Fibroblast of peridontal ligament (primary cell): ENCODE measurements around the gene TMEM26.

Experiments
- DNase-seq: peaks from one replicate; pipeline ENCODE4 v3.0.0-alpha.2; 2010; ENCODE audit errors: extremely low read depth

Gene TMEM26

DNA sequence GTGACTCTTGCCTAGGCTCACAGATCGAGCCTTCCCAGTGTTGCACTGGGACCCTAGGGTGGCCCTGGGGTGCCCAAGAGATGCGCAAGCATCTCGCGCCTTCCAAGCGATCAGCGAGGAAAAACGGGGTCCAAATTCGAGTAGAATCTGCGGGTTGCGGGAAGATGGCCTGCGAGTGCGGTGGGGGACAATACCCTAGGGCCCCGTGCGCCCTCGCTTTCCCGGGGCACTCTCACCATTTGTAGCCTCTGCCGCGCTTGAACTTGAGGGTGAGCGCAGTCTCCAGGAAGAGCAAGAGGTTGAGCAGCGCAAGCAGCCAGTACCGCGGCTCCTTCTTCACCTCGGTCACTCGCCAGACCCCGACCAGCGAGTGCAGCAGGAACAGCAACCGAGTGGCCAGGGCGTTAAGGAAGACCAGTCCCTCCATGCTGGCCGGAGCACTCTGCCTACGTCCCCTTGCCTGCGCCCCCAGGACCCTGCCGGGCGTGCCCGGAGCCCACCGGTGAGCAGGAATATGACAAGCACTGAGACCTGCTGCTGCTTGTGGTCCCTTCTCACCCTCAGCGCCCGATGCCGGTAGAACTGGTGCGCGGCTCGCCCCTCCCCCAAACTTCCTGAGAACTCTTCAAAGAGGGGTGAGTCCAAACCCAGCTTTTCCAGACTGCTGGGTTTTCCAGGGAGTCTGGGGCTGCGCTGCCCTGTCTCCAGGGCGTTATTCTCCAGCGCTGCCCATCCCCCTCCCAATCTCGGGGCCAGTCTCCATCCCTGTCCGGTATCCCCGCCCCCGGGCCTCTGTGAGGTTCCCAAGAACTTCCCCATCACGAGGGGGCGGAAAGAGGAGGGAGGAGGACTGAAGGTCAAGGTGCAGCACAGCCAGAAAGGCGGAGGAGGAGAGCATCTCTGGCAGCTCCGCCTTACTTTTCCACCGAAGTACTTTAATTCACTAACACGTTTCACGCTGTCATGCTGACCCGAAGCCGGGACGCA lies at the start of gene TMEM26:
Gene TMEM26, minus strand, starts transcription at position 727 of the 987 bp plus-strand sequence. Its CDS starts 300 bp downstream, at position 427.
- DNase-seq = peak; percentile 41

DNA sequence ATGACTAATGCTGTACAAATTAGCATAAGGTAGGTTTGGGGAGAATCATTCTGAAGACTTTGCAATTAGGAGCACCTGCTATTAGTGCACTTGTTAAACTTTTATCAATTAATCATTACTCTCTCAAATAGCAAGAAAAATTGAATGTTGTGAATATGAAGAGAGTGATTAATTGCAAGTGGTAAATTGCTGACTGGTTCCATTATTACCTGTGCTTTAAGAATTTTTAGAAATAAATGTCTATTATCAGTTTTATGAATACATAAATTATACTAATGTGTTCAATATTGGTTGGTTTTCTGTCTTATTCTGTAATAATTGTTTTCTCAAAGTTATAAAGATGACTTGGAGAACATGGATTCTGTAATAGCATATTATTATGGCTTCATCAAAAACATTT lies 47.3 kb upstream of the TMEM26 start:
- DNase-seq = no peak

DNA sequence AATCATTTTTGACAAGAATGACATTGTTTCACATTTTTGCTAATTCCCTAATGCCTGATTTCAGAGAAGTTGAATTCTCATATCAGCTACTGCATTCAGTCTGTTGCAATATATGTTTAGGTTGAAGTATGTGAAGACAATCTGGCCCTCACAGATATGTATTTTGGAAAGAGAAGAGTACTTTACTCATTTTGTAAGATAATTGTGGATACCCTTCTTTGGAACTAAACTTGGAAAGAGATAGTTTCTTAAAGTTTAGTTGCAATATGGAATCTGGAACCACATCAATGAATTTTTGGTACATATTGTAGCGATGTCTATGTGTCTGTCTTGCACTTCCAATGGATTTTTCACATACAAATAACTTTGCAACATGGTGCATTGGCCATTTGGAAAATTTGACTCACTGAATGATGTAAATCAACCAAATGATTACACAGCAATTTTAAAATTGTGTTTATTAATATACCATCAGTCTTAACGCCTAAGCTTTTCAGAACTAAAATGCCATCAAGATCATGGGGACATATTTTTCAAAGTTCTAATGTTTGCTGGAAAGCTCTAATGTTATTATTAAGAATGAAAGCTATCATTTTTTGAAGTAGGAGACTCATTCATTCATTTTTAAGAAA lies 39.3 kb upstream of the TMEM26 start:
- DNase-seq = no peak

DNA sequence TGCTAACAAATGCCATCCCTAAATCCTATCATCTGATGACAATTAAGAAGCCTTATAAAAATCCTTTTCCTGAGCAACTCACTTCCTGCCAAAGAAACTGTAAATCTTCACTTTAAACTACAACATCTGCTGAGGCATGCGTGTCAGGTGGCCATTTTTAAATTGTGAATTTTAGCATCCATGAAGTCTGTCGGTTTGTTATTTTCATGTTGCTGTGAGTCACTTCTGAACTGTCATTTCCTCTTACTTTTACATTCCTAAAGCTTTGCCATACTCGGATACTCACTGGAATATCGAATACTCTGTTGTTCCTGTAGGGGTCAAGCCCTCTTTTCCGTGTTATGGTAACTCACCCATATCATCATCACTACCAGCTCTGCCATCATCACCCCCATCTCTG lies 34.3 kb upstream of the TMEM26 start:
- DNase-seq = peak; percentile 25

DNA sequence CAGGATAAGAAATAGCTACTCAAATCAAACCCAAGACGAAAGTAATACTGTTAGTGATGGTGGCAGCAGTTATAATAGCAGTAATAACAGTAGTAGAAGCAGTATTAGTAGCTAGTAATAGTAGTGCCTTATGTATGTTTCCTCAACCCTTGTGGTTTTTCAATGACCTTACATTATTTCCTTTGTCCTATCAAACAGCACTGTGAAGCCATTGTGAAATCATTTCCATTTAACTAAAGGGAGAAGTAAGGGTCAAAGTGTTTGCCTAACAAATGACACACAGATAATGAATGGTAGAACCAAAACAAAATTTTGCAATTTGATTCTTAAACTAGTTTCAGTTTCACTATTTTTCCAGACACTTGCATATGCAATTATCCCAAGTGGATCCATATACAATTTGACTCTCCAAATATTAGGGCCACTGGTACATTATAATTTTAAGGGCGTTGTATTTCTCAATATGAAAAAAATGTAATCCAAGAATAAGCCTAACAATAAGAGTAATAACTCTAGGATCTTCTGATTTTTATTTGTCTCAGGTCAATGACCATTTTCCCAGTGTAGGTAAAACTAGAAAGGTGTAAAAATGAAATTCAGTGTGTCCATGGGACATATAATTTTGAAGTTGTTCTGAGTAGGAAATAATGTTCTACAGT lies 33.7 kb upstream of the TMEM26 start:
- DNase-seq = peak; percentile 53

DNA sequence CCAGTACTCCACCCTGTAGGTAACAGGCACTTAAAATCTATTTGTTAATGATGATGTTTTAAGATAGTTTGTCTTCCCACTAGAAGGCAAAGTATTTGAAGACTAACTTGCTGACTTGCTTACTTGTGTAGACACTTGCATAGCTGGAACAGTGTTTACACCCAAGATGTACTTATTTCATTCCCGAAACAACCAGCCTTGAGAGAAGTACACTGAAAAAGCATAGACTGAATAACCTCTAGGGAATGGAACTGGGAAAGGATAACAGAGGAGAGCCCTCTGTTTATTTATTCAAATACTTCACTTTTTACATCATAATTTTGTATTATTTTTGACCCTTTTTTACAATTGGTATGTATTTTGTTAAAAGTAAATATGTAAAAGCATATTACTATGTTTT lies 33.1 kb upstream of the TMEM26 start:
- DNase-seq = peak; percentile 69

DNA sequence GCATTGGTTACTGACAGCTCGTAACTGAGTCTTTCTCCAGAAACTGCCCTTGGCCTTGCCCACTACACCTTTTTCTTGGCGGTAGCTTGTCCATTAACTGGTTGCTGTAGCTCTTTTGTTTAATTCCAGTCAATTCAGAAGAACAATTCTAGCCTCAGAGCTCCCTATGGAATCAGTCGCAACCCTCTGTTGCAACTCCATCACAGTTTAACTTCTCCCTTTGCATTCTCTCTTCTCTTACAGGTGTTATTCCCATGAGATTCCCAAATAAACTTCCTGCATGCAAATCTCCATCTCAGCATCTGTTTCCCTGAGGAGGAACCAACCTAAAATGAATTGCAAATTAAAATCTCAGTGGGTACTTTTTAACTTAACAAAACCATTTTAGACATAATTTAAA lies 28.4 kb upstream of the TMEM26 start:
- no peak for DNase-seq

DNA sequence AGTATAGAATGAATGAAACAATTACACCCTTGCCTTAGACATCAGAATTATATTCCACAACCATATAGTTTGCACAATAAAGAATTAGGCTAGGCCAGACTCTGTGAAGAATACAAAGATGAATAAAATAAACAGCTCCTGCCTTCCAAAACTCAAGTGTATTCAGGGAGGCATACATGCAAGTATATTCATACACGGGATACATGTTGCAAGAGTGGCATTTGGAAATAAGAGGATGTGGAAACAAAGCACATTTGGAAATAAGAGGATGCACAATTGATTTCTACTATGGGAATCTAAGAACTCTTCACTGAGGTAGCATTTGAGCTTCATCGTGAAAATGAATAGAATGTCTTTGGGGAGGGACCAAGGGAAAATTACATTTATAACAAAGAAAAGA lies 27.0 kb upstream of the TMEM26 start:
- peak; percentile 61 for DNase-seq

DNA sequence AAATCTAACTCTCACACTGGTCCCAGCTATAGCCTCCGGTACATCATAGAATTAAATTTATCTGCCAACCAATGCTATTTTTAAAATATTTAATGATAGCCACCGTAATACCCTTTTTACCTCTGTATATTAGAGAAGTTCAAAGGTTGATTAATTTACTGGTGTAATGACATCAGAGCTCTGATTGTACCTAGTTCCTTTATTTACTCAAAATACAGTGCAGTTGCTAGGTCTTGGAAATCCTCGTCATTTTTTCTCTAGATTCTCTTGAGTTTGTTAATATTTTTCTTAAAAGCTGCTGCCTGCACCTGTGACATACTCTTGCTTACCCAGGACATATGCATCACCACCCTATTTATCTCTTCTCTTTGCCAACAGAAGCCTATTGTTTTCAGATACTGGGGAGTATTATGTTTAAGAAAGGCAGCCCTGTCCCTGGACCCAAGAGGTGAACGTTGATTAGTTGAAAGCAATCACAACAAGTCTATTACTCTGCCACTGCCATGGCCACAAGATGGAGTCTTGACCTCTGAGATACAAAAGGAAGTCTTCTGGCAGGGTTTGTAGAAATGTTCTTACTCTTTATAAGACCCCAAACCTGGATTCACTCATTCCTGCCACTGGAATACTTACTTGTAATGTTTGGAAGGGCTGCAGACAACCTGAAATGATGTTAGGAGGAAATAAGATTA lies 25.6 kb upstream of the TMEM26 start:
- peak; percentile 11 for DNase-seq

DNA sequence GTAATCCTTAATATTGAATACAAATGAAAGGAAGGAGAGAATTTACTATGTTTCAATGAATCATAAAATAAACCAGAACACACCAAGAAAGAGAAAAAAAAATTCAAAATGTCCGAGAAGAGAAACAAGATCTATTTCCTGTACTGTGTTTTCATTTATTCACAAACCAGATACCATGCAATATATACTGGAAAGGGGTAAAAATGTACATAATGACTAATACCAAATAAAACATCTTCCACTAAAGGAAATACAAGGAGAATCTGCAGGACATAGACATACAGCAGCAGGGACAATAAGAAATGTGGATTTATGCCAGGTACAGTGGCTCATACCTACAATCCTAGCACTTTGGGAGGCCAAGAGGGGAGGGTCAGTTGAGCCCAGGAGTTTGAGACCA lies 24.3 kb upstream of the TMEM26 start:
- DNase-seq = no peak

DNA sequence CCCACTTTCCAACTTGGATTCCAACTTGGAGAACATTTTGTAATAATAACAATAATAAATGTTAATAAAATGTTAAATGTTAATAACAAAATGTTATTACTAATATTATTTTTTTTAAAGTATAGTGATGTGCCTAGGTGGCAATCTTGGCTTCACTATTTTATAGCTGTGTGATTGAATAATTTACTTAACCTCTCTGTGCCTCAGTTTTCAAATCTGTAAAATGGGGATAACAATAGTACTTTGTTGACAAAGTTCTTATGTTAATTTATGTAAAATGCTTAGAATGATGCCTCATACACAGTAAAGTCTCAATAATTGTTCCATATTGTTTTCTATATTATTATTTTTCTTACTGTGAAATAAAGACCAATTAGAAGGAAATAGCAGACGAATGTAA lies 23.3 kb upstream of the TMEM26 start:
- no peak for DNase-seq

DNA sequence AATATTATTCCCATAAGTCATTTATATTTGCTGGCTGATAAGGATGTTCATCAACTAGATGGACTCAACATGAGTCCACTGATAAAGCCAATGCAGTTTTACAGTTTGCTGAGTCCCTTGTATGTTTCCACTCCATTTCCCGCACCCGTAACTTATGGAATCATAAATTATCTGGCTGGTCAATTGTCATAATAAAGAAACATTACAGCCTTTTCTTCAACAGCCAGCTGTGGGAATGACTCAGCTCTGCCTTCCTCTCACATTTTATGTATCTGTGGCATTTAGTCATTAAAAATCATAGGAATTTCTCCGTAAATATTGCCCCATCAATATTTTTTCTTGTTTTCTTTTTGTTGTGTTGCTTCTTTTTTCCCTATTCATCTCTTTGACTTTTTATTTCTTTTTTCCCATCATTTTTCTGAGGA lies 22.3 kb upstream of the TMEM26 start:
- peak; percentile 40 for DNase-seq

DNA sequence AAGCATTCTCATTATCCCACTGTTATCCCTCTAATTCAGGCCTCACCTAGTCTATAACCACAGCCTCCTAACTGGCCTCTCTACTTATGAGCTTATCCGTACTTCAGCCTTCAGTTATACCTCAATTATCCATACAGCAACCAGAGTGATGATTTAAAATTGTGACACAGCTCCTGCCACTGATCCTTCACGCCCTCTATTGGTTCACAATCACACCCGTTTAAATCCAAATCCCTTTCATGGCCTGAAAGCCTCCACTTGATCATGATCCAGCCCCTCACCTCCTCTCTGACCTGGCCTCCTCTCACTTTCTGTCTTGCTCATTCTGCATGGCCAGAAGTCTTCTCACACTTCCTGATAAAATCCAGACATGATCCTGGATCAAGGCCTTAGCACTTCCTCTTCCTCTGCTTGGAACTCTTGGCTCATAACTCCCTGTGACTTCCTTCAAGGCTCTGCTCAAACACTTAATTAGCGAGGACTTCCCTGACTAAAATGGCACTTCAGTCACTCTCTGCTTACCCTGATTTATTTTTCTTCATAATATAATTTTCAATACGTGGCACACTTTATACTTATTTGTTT lies 19.0 kb upstream of the TMEM26 start:
- DNase-seq = no peak

DNA sequence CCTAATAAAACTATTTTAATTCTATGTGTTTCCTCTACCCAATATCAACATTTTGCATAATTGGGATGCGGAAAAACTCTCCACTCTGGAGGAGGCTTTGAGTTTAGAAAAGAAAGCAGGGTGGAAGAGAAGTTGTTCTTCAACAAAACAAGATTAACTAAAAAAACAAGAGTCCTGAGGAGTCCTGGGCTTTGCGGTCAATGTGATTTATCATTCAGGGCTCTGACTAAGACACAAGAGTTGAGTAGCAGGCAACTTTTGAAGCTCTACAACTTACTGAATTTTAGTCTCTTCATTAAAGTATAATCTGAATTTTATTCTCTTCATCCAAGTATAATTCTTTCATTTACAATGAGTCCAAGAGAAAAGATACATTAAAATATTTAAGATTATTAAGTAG lies 18.3 kb upstream of the TMEM26 start:
- DNase-seq = no peak

DNA sequence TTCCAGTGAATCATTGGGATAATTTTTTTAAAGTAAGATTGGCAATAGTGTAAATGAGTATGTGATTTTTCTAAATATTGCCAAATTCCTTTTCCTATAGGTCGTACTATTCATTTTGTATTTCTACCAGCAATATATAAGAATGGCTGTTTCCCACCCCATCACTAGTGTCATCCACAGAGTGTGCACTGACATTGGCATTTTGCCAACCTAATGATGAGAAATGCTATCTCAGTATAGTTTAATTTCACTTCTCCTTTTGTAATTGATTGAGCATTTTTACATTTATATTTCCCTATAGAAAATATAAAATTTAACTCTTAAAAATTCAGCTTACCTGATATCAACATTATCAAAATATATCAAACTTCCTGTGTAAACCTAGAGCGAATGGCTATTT lies 17.6 kb upstream of the TMEM26 start:
- DNase-seq = no peak

DNA sequence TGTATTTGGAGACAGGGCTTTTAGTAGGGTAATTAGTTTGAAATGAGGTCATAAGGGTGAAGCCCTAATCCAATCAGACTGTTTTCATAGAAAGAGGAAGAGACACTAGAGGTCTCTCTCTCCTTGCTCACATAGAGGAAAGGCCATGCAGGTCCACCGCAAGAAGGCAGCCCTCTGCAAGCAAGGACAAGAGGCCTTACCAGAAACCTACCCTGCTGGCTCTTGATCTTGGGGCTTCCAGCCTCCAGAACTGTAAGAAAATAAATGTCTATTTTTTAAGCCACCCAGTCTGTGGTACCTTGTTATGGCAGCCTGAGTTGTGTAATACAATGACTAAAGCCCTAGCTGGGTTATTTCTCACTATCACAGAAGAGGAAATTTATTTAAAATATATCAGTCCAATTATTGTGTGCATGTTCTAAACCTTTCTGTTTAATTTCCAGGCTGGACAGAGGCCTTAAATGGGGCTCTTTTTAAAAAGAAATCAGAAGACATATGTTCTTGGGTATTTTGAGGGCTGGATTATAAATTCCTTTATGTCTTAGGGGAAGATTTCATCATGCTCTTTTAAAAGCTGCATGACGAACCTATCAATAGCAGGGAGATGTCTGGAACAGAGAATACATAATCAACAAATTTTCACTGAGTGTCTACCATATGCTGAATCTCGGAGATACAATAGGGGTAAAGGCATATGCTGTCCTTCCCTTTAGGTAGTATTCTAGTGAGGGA lies 12.9 kb upstream of the TMEM26 start:
- peak; percentile 43 for DNase-seq

DNA sequence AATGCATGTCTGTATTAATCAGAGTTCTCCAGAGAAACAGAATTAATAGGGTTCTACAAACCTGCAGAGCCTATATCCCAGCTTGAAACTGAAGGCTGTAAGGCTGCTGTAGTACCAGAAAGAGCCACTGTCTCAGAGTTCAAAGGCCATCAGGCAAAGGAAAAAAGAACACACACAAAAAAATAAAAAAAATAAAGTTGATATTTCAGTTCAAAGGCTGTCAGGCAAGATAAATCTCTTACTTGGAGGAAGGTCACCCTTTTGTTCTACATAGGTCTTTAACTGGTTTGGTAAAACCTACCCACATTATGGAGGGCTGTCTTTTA lies 12.0 kb upstream of the TMEM26 start:
- DNase-seq = no peak

DNA sequence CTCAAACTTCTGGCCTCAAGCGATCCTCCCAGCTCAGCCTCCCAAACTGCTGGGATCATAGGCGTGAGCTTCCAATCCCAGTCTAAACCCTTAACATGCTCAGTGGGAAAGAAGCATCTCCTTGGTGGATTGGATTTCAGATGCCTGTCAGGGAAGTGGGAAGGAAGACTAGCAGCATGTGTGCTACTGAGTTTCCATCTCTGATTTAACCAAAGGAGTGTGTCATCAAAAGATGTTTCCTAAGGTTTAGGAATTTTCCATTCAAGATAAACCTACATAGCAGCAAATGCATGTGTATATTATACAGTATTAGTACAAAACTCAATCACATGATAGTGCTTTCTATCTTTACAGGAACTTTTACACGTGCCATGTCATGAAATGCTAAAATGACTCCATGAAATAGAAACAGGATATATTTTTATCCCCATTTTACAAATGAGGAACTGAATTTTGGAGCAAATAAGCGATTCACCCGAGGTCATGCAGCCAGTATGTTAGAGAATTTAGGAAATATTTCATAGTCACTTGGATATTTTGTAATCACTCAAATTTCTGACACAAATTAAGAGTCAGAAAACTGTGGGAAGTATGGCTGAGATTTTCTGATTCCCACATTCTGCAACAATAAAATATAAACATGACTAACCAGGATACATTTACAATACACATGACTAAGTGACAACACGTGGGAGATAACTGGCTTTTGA lies 11.4 kb upstream of the TMEM26 start:
- peak; percentile 76 for DNase-seq

DNA sequence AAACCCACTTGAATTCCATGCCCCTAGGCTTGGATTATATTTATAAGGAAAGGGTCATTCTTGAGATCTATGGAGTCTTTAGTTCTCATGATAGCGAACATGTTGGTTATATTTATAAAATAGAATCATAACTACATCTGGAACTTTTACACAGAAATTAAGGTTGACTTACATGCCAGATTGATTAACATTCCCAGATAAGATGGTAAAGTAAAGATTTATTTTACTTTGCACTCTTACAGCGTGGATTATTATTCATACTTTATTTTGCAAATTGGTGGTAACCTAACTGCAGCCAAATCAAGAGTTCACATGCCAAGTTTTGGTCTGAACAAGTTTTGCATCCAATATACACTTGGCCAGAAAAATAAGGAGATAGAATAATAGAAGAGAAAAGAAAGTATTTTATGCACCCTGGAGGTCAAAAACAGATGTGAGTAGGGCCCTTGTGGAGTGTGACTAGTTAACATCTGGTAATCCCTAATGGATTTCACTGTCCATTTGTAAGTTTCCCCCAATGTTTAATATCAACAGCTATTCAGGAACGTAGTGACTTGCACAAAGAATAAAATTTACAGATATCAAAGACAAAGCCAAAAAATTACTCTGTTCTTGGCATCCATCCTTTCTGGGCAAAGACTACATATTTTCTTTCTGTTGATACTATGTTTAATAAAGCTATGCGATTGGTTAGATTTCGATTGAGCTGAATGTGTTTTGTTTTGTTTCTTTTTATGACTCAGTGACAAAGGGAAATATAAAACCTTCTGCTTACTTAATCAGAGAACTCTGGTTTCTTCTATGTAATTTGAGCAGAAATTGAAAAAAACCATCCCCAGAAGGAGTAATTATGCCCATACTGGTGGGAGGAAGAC lies 10.1 kb upstream of the TMEM26 start:
- DNase-seq = peak; percentile 100
